Activated CD4-positive, alpha-beta T cell treated with anti-CD3 and anti-CD28 coated beads for 24 hours (primary cell): Measurements from ENCODE around the gene MEGF9.
A peak's percentile ranks its signal among the peaks of the same experiment; 100 is the strongest.

Source experiments
- DNase-seq, 2 donors: peaks; one replicate each; pipeline ENCODE4 v3.0.0-alpha.2; 2020; ENCODE audit warnings: low read depth in 2 of 2

MEGF9 gene

GRCh38 chr9:120621941-120622340 is 92.3 kb downstream of the MEGF9 start:
- DNase-seq: no peak

GRCh38 chr9:120619751-120620655 is 94.3 kb downstream of the MEGF9 start:
- peak; percentile 30 to 32 for DNase-seq

GRCh38 chr9:120616966-120617935 is 97.0 kb downstream of the MEGF9 start:
- DNase-seq: no peak

GRCh38 chr9:120612218-120612617 is 102.1 kb downstream of the MEGF9 start:
- DNase-seq: no peak

GRCh38 chr9:120611690-120612068 is 102.6 kb downstream of the MEGF9 start:
- no peak for DNase-seq

- no peak for DNase-seq
Observed at GRCh38 chr9:120610975-120611689, 103.1 kb downstream of the MEGF9 start.

- DNase-seq: no peak
Observed at GRCh38 chr9:120609636-120610035, 104.6 kb downstream of the MEGF9 start.

GRCh38 chr9:120608421-120608820 is 105.8 kb downstream of the MEGF9 start:
- no peak for DNase-seq

GRCh38 chr9:120603591-120603990 is 110.7 kb downstream of the MEGF9 start:
- DNase-seq: no peak

GRCh38 chr9:120603010-120603409 is 111.3 kb downstream of the MEGF9 start:
- no peak for DNase-seq

GRCh38 chr9:120593955-120594277 is 120.4 kb downstream of the MEGF9 start:
- no peak for DNase-seq

- no peak for DNase-seq
Observed at GRCh38 chr9:120593250-120593954, 120.9 kb downstream of the MEGF9 start.

GRCh38 chr9:120592210-120592609 is 122.1 kb downstream of the MEGF9 start:
- DNase-seq: no peak

GRCh38 chr9:120587328-120587727 is 126.9 kb downstream of the MEGF9 start:
- no peak for DNase-seq

- no peak for DNase-seq
Observed at GRCh38 chr9:120583958-120584369, 130.3 kb downstream of the MEGF9 start.

GRCh38 chr9:120580051-120580896 is 134.0 kb downstream of the MEGF9 start, which contains the start of gene CDK5RAP2:
TSS of gene CDK5RAP2 (minus strand) at chr9:120580167. CDS start at chr9:120579978, 189 bp downstream.
- peak; percentile 84 to 86 for DNase-seq

GRCh38 chr9:120579139-120580050 is 134.9 kb downstream of the MEGF9 start:
- DNase-seq: no peak

- DNase-seq: no peak
Observed at GRCh38 chr9:120574473-120574872, 139.8 kb downstream of the MEGF9 start.

GRCh38 chr9:120572472-120572871 is 141.8 kb downstream of the MEGF9 start:
- DNase-seq: no peak
